ENCODE measurements around the gene TP53.

- TF ChIP-seq ZNF707 (tag by site-specific recombination; IDR thresholded peaks at IDR 0.05) (no peak), ZNF155 (tag by site-specific recombination; IDR thresholded peaks at IDR 0.05) (no peak), CTCF (tag by site-specific recombination; IDR thresholded peaks at IDR 0.05) (no peak)
Observed at GRCh38 chr17:7668482-7668881, 18.8 kb downstream of the TP53 start.
